ENCODE results near the gene LAG3.
"Not testable (repeated sequence)": the region's sequence is repeated elsewhere in the genome, so short reads cannot be mapped to it uniquely, and the experiment has no call there.

LAG3 gene

GRCh38 chr12:6772331-6772695 is at the start of gene LAG3:
LAG3 (plus strand) TSS chr12:6772520; CDS start chr12:6772853, 333 bp downstream.
- DNase-seq (ENCODE audit: low read depth): no peak

GRCh38 chr12:6722863-6723262 is 49.5 kb upstream of the LAG3 start:
- no peak for DNase-seq (ENCODE audit: low read depth)

- DNase-seq (ENCODE audit: low read depth): peak; percentile 96
Observed at GRCh38 chr12:6723607-6724408, 48.5 kb upstream of the LAG3 start, which contains the start of gene COPS7A. COPS7A (plus strand) TSS chr12:6724046; CDS start chr12:6724657, 611 bp downstream.

GRCh38 chr12:6724409-6724797 is 47.9 kb upstream of the LAG3 start:
- no peak for DNase-seq (ENCODE audit: low read depth)

- no peak for DNase-seq (ENCODE audit: low read depth)
Observed at GRCh38 chr12:6725350-6725749, 47.0 kb upstream of the LAG3 start.

- no peak for DNase-seq (ENCODE audit: low read depth)
Observed at GRCh38 chr12:6729186-6729585, 43.1 kb upstream of the LAG3 start.

GRCh38 chr12:6730169-6730568 is 42.2 kb upstream of the LAG3 start:
- DNase-seq (ENCODE audit: low read depth): no peak

GRCh38 chr12:6734506-6735387 is 37.6 kb upstream of the LAG3 start:
- no peak for DNase-seq (ENCODE audit: low read depth)

GRCh38 chr12:6735448-6736191 is 36.7 kb upstream of the LAG3 start:
- DNase-seq (ENCODE audit: low read depth): no peak

- no peak for DNase-seq (ENCODE audit: low read depth)
Observed at GRCh38 chr12:6736754-6737153, 35.6 kb upstream of the LAG3 start.

- DNase-seq (ENCODE audit: low read depth): not testable (repeated sequence)
Observed at GRCh38 chr12:6742080-6742479, 30.2 kb upstream of the LAG3 start.

GRCh38 chr12:6742834-6743233 is 29.5 kb upstream of the LAG3 start:
- DNase-seq (ENCODE audit: low read depth): no peak

- DNase-seq (ENCODE audit: low read depth): not testable (repeated sequence)
Observed at GRCh38 chr12:6743300-6743699, 29.0 kb upstream of the LAG3 start.

- DNase-seq (ENCODE audit: low read depth): no peak
Observed at GRCh38 chr12:6745741-6746525, 26.4 kb upstream of the LAG3 start.

- DNase-seq (ENCODE audit: low read depth): no peak
Observed at GRCh38 chr12:6747216-6747615, 25.1 kb upstream of the LAG3 start.

- DNase-seq (ENCODE audit: low read depth): no peak
Observed at GRCh38 chr12:6748761-6749160, 23.6 kb upstream of the LAG3 start.

GRCh38 chr12:6750506-6750905 is 21.8 kb upstream of the LAG3 start:
- DNase-seq (ENCODE audit: low read depth): no peak

GRCh38 chr12:6751767-6752166 is 20.6 kb upstream of the LAG3 start:
- no peak for DNase-seq (ENCODE audit: low read depth)

GRCh38 chr12:6752167-6752920 is 20.0 kb upstream of the LAG3 start:
- DNase-seq (ENCODE audit: low read depth): peak; percentile 14

GRCh38 chr12:6752921-6753771 is 19.2 kb upstream of the LAG3 start, which contains the start of gene MLF2:
MLF2 (minus strand) TSS chr12:6753141; CDS start chr12:6752334, 807 bp downstream.
- DNase-seq (ENCODE audit: low read depth): peak; percentile 98
